HAP-1 (cell line): Measurements from ENCODE around the gene GCK.

ENCODE experiments used
- DNase-seq, 2 experiments: peaks; one replicate each; pipeline ENCODE4 v3.0.0-alpha.2; 2016 to 2020; ENCODE audit warnings: low spot score in 2 of 2
- H3K27me3 ChIP-seq: fragments of 250-450 bp; sonication (Bioruptor Pico); 2 replicates; pipeline ENCODE4 v1.5.1; 2020; ENCODE audit warnings: low read depth, mild to moderate bottlenecking, moderate library complexity
- H3K36me3 ChIP-seq: fragments of 250-450 bp; sonication (Bioruptor Pico); replicated peaks from 2 replicates; pipeline ENCODE4 v1.5.1; 2020; ENCODE audit warnings: mild to moderate bottlenecking
- H3K4me1 ChIP-seq: fragments of 250-450 bp; sonication (Bioruptor Pico); 2 replicates; pipeline ENCODE4 v1.5.1; 2020; ENCODE audit warnings: mild to moderate bottlenecking
- H3K4me3 ChIP-seq: fragments of 250-450 bp; sonication (Bioruptor Pico); 2 replicates; pipeline ENCODE4 v1.5.1; 2020; ENCODE audit warnings: mild to moderate bottlenecking, moderate library complexity
- H3K9me3 ChIP-seq: fragments of 250-450 bp; sonication (Bioruptor Pico); 2 replicates; pipeline ENCODE4 v1.5.1; 2020; ENCODE audit warnings: mild to moderate bottlenecking, moderate library complexity
- in situ Hi-C: fragments of 300-500 bp; cut with MboI; formaldehyde crosslinking; loops from 3 replicates; pipeline ENCODE4 v1.14.3; 2020; ENCODE audit warnings: low sequenced_read_pairs, inconsistent platforms, mixed read lengths

Gene GCK

DNA sequence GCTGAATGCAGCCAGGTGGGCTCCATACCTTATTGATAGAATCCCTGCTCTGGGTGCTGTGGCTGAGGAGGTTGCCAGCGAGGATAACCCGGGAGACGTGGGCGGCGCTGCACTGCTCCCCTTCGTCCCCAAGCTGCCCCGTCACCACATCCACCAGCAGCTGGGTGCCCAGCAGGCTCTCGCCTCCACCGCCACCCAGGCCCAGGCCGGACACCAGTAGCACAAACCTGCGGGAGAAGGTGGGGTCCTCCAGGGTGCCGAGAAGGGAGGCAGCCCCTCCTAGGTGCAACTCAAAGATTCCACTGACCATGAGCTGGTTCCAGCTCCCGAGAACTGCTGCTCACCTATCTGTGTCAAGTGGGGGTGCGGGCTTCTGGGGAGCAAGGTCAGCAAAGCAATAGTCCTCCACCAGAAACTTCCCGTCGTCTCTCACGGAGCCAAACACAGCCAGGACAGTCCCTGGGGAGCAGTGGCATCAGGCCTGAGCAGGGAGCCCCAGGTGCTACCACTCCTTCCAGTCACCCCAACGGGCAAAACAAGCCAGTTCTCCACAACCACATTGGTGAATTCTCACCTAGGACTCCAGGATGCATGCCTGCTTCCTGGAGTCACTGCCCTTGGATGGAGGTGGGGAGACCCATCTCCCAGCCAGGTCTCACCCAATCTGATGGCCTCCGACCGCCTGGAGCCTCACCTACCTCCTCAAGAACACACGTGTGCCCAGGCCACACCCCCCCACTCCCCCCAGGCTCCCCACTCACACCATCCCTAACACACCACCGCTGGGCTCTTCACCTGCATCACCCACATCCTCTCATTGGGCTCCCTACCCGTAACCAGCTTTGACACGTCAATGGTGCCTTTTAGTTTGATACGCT, 72.2 kb downstream of the GCK start:
- no peaks in the 10 kb centered on the region for H3K27me3 ChIP-seq
- H3K4me3 ChIP-seq = no peak overlapping the region
- no peak for DNase-seq
- H3K36me3 ChIP-seq = peaks cover 73% of the 10 kb centered on the region
- H3K9me3 ChIP-seq = no peaks in the 10 kb centered on the region
- in situ Hi-C loops = no loop called here
- H3K4me1 ChIP-seq = peaks cover 3% of the 10 kb centered on the region; the same call in 1 of the 2 replicates

DNA sequence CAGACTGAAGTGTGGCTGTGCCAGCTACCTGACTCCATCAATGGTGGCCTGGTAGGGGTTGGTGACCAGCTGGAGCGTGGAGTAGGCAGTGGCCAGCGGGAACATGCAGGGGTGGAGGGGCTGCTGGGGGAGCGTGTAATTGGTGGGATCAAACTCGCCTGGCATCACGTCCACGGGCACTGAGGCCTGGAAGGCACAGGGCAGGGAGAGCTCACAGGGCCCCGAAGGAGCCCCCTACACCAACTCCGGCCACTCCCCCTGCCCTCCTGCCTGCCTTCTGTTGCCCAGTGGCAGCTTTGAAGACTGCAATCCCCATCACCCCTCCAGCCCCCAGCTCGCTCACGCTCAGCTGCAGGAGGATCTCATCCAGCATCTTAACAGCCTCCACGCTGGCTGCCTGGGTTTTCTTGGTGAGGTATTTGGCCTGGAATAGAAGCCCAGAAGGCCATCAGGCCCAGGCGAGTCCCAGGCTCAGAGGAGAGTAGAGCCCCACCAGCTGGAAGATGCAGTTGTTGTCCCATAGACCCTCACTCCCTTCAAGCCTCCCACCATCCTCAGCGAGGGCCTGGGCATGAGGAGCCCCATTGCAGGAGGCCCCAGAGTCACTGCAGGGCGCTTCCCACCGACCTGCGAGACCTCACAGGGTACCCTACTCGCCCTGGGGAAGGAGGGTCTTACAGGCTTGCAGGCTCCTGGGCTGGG, 73.0 kb downstream of the GCK start:
- 0 out of 2 replicates have a peak, but pooled peaks cover 2% of the 10 kb centered on the region for H3K4me1 ChIP-seq
- no peak overlapping the region for H3K4me3 ChIP-seq
- no peaks in the 10 kb centered on the region for H3K9me3 ChIP-seq
- peaks cover 65% of the 10 kb centered on the region for H3K36me3 ChIP-seq
- no peak for DNase-seq
- in situ Hi-C loops = no loop called here
- no peaks in the 10 kb centered on the region for H3K27me3 ChIP-seq

- Histone ChIP-seq H3K4me3 (no peak overlapping the region), H3K4me1 (no peaks in the 10 kb centered on the region), H3K27me3 (no peaks in the 10 kb centered on the region), H3K36me3 (peaks cover 50% of the 10 kb centered on the region), H3K9me3 (no peaks in the 10 kb centered on the region)
- in situ Hi-C loops = no loop called here
- no peak for DNase-seq
Observed at GRCh38 chr7:44114586-44115310, 74.5 kb downstream of the GCK start.

- Histone ChIP-seq H3K27me3 (no peaks in the 10 kb centered on the region), H3K4me1 (no peaks in the 10 kb centered on the region), H3K4me3 (no peak overlapping the region), H3K36me3 (peaks cover 43% of the 10 kb centered on the region), H3K9me3 (no peaks in the 10 kb centered on the region)
- in situ Hi-C loops = no loop called here
- no peak for DNase-seq
Observed at GRCh38 chr7:44113764-44114354, 75.4 kb downstream of the GCK start.

DNA sequence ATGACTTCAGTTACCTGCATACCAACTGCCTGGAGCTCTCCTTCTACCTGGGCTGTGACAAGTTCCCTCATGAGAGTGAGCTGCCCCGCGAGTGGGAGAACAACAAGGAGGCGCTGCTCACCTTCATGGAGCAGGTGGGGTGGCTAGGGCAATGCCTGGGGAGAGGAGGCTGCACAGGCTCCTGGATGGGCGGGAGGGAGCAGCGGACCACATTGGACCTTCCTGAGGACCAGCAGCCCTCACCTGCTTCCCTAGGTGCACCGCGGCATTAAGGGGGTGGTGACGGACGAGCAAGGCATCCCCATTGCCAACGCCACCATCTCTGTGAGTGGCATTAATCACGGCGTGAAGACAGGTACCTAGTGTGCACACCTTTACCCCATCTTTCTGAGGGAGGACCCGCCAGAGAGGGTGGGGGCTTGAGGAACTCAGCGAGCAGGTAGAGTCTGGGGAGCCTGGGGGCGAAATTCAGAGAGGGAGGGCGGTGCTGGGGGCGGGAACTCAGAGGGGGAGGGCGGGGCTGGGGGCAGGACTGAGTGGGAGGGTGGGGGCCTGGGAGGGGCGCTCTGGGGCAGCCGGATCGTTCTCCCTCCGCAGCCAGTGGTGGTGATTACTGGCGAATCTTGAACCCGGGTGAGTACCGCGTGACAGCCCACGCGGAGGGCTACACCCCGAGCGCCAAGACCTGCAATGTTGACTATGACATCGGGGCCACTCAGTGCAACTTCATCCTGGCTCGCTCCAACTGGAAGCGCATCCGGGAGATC, 76.1 kb downstream of the GCK start:
- Histone ChIP-seq H3K9me3 (no peaks in the 10 kb centered on the region), H3K4me1 (no peaks in the 10 kb centered on the region), H3K36me3 (peaks cover 38% of the 10 kb centered on the region), H3K4me3 (no peak overlapping the region), H3K27me3 (no peaks in the 10 kb centered on the region)
- in situ Hi-C loops = no loop called here
- DNase-seq = no peak

GRCh38 chr7:44112231-44112996, 76.8 kb downstream of the GCK start:
- no peak for DNase-seq
- in situ Hi-C loops = no loop called here
- Histone ChIP-seq H3K36me3 (peaks cover 30% of the 10 kb centered on the region), H3K4me3 (no peak overlapping the region), H3K4me1 (no peaks in the 10 kb centered on the region), H3K9me3 (no peaks in the 10 kb centered on the region), H3K27me3 (no peaks in the 10 kb centered on the region)

DNA sequence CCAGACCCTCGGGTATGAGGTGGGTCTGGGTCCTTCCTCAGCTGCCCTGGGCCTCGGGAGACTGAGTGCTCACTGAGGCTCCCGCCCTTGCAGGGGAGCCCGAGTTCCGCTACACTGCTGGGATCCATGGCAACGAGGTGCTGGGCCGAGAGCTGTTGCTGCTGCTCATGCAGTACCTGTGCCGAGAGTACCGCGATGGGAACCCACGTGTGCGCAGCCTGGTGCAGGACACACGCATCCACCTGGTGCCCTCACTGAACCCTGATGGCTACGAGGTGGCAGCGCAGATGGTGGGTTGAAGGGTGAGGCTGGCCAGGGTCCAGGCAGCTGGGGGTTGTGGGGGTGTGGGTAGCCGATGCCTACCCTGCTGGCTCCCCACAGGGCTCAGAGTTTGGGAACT, 77.5 kb downstream of the GCK start:
- H3K9me3 ChIP-seq = no peaks in the 10 kb centered on the region
- no peak overlapping the region for H3K4me3 ChIP-seq
- H3K36me3 ChIP-seq = peaks cover 24% of the 10 kb centered on the region
- DNase-seq = no peak
- H3K4me1 ChIP-seq = no peaks in the 10 kb centered on the region
- no peaks in the 10 kb centered on the region for H3K27me3 ChIP-seq
- in situ Hi-C loops = no loop called here

DNA sequence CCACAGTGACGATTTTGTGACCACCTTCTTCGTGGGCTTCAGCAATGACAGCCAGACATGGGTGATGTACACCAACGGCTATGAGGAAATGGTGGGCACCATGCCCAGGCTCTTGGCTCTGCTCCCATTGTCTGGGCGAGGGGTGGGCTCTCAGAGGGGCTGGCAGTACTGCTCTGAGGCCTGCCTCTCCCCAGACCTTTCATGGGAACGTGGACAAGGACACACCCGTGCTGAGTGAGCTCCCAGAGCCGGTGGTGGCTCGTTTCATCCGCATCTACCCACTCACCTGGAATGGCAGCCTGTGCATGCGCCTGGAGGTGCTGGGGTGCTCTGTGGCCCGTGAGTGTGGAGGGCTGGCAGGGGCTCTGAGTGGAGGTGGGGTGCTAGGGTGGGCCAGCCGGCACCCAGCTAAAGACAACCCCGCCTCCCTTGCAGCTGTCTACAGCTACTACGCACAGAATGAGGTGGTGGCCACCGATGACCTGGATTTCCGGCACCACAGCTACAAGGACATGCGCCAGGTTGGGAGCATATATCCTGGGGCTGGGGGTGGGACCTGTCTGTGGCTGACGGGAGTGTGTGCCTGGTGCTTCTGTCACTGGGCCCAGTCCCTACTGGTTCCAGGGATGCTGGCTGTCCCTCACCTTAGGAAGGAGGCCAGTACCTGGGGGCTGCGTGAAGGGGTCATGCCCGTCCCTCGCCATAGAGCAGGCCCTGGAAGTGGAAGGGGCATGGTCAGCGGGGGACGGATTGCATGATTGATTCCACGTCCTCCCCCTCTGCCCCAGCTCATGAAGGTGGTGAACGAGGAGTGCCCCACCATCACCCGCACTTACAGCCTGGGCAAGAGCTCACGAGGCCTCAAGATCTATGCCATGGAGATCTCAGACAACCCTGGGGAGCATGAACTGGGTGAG, 78.3 kb downstream of the GCK start:
- DNase-seq = no peak
- in situ Hi-C loops = no loop called here
- H3K36me3 ChIP-seq = peaks cover 17% of the 10 kb centered on the region
- H3K27me3 ChIP-seq = no peaks in the 10 kb centered on the region
- H3K9me3 ChIP-seq = no peaks in the 10 kb centered on the region
- H3K4me1 ChIP-seq = no peaks in the 10 kb centered on the region
- no peak overlapping the region for H3K4me3 ChIP-seq

DNA sequence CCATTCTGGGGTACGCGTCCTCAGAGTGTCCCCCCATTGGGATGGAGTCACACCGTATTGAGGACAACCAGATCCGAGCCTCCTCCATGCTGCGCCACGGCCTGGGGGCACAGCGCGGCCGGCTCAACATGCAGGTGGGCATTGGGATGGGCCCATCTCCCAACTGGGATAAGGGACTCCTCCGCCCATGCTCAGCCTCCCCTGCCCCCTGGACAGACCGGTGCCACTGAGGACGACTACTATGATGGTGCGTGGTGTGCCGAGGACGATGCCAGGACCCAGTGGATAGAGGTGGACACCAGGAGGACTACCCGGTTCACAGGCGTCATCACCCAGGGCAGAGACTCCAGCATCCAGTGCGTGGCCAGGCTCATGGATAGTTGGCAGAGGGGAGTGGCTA, 79.2 kb downstream of the GCK start:
- H3K36me3 ChIP-seq = peaks cover 7% of the 10 kb centered on the region
- H3K4me3 ChIP-seq = no peak overlapping the region
- no peaks in the 10 kb centered on the region for H3K4me1 ChIP-seq
- DNase-seq = no peak
- no peaks in the 10 kb centered on the region for H3K9me3 ChIP-seq
- in situ Hi-C loops = no loop called here
- H3K27me3 ChIP-seq = no peaks in the 10 kb centered on the region

GRCh38 chr7:44108768-44109750, 80.2 kb downstream of the GCK start:
- DNase-seq = no peak
- H3K9me3 ChIP-seq = no peaks in the 10 kb centered on the region
- no peaks in the 10 kb centered on the region for H3K36me3 ChIP-seq
- no peaks in the 10 kb centered on the region for H3K27me3 ChIP-seq
- no peak overlapping the region for H3K4me3 ChIP-seq
- in situ Hi-C loops = no loop called here
- H3K4me1 ChIP-seq = no peaks in the 10 kb centered on the region
